Stimulated activated CD8-positive, alpha-beta memory T cell treated with anti-CD3 and anti-CD28 coated beads, Interleukin-4, amount 100 ng/mL, for 24 hours (primary cell): ENCODE measurements around the gene TRIM49D1.
"Not testable (repeated sequence)": the region's sequence is repeated elsewhere in the genome, so short reads cannot be mapped to it uniquely, and the experiment has no call there.

Experiments
- DNase-seq: peaks from one replicate; pipeline ENCODE4 v3.0.0-alpha.2; 2020; ENCODE audit warnings: low read depth

TRIM49D1 gene

GRCh38 chr11:89922195-89922660, at the start of gene TRIM49D1:
TRIM49D1 (minus strand) TSS chr11:89922245; CDS start chr11:89917710, 4,535 bp downstream.
- no peak for DNase-seq

- not testable (repeated sequence) for DNase-seq
Observed at GRCh38 chr11:89965737-89966136, 43.7 kb upstream of the TRIM49D1 start, which contains the start of gene TRIM64. TRIM64 (plus strand) TSS chr11:89966037; CDS start chr11:89968504, 2,467 bp downstream.

- not testable (repeated sequence) for DNase-seq
Observed at GRCh38 chr11:89960833-89961232, 38.8 kb upstream of the TRIM49D1 start.

- not testable (repeated sequence) for DNase-seq
Observed at GRCh38 chr11:89923764-89924163, 1.7 kb upstream of the TRIM49D1 start, which contains the start of gene TRIM49D2. TRIM49D2 (plus strand) TSS chr11:89924064; CDS start chr11:89926762, 2,698 bp downstream.

GRCh38 chr11:89900809-89901208, 21.2 kb downstream of the TRIM49D1 start:
- DNase-seq = not testable (repeated sequence)

- DNase-seq = not testable (repeated sequence)
Observed at GRCh38 chr11:89893245-89893644, 28.8 kb downstream of the TRIM49D1 start.

GRCh38 chr11:89877511-89877910, 44.5 kb downstream of the TRIM49D1 start:
- not testable (repeated sequence) for DNase-seq

GRCh38 chr11:89872588-89872987, 49.5 kb downstream of the TRIM49D1 start:
- DNase-seq = not testable (repeated sequence)

- not testable (repeated sequence) for DNase-seq
Observed at GRCh38 chr11:89865223-89865622, 56.8 kb downstream of the TRIM49D1 start.

- not testable (repeated sequence) for DNase-seq
Observed at GRCh38 chr11:89863906-89864704, 57.9 kb downstream of the TRIM49D1 start.
